Loucy (cell line): ENCODE measurements around the gene RPS6KA5.

Experiments
- H2AFZ ChIP-seq: fragments of 200-600 bp; sonication (generic); 2 replicates; pipeline ENCODE4 v1.6.0; 2016; ENCODE audit warnings: antibody characterized with exemption, mild to moderate bottlenecking, low read length, moderate library complexity
- H3F3A ChIP-seq: fragments of 200-600 bp; 2 replicates; pipeline ENCODE4 v1.6.0; 2016; ENCODE audit warnings: antibody characterized with exemption, low read depth, mild to moderate bottlenecking
- H3K27me3 ChIP-seq: fragments of 200-600 bp; sonication (generic); 2 replicates; pipeline ENCODE4 v1.6.1; 2014; ENCODE audit warnings: low read length, mild to moderate bottlenecking; ENCODE audit not compliant: insufficient read depth, poor library complexity, severe bottlenecking
- H3K36me3 ChIP-seq: fragments of 200-600 bp; sonication (generic); 2 replicates; pipeline ENCODE4 v1.6.1; 2016; ENCODE audit warnings: low read length; ENCODE audit not compliant: insufficient read depth
- H3K4me1 ChIP-seq: fragments of 200-600 bp; sonication (generic); 2 replicates; pipeline ENCODE4 v1.5.1; 2014; ENCODE audit warnings: low read length, mild to moderate bottlenecking; ENCODE audit not compliant: insufficient read depth, poor library complexity, severe bottlenecking
- H3K4me2 ChIP-seq: fragments of 200-600 bp; sonication (generic); 2 replicates; pipeline ENCODE4 v1.6.0; 2014; ENCODE audit warnings: antibody characterized with exemption, low read length, low read depth, mild to moderate bottlenecking; ENCODE audit not compliant: poor library complexity, severe bottlenecking
- H3K4me3 ChIP-seq: fragments of 200-600 bp; sonication (generic); 2 replicates; pipeline ENCODE4 v1.5.1; 2014; ENCODE audit warnings: low read length, mild to moderate bottlenecking, mixed read lengths; ENCODE audit not compliant: poor library complexity, severe bottlenecking
- H3K79me2 ChIP-seq: fragments of 200-600 bp; sonication (generic); 2 replicates; pipeline ENCODE4 v1.6.1; 2014; ENCODE audit warnings: low read length; ENCODE audit not compliant: insufficient read depth
- H3K9ac ChIP-seq: fragments of 200-600 bp; sonication (generic); 2 replicates; pipeline ENCODE4 v1.6.0; 2014; ENCODE audit warnings: mild to moderate bottlenecking, low read depth, low read length, moderate library complexity; ENCODE audit not compliant: poor library complexity, severe bottlenecking
- H3K9me2 ChIP-seq: fragments of 200-600 bp; sonication (generic); replicated peaks from 2 replicates; pipeline ENCODE4 v1.6.1; 2016; ENCODE audit warnings: low read depth, low read length, mixed read lengths
- H3K9me3 ChIP-seq: fragments of 200-600 bp; sonication (generic); 2 replicates; pipeline ENCODE4 v1.6.1; 2014; ENCODE audit warnings: mild to moderate bottlenecking, antibody characterized with exemption, low read length, low read depth; ENCODE audit not compliant: insufficient read depth
- H4K20me1 ChIP-seq: fragments of 200-600 bp; sonication (generic); 2 replicates; pipeline ENCODE4 v1.6.0; 2014; ENCODE audit warnings: antibody characterized with exemption, low read length, mild to moderate bottlenecking; ENCODE audit not compliant: insufficient read depth, poor library complexity, severe bottlenecking
- CTCF ChIP-seq: fragments of 200-600 bp; sonication (generic); conservative IDR thresholded peaks from 2 replicates; pipeline ENCODE4 v1.5.1; 2014; ENCODE audit warnings: mild to moderate bottlenecking, antibody characterized with exemption, low read length
- EZH2phosphoT487 ChIP-seq: fragments of 200-600 bp; IDR thresholded peaks from 2 replicates; pipeline ENCODE4 v1.6.1; 2018; ENCODE audit warnings: antibody characterized with exemption, mild to moderate bottlenecking, moderate library complexity, borderline replicate concordance

Gene RPS6KA5

DNA sequence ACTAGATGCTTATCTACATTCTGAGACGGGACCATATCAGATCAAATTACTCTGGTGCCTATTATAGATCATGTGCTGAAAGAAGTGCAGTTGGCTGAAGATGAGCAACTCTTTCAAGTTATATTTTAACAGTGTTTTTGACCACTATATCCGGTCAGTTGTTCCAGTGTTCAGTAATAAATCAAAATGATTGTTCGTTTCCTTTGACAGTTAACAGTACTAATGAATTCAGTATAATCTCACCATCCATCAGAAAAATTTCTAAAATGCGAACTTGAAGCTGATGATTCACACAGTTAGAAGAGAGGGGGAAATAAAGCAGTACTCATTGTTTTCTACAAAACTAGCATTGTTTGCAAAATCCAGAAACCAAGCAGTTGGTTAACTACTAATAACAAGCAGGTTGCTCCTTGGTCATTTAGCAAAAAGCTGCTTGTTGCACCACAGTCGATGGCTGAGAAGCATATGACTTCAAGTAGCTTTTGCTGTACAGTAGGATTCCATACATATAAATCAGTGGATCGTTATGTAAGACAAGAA, 2.3 kb downstream of the RPS6KA5 start:
- H4K20me1 ChIP-seq = peaks cover 24% of the 10 kb centered on the region
- H3K79me2 ChIP-seq = peaks cover 77% of the 10 kb centered on the region
- H2AFZ ChIP-seq = no peak overlapping the region
- peak overlapping the region; percentile 94 for H3K4me3 ChIP-seq
- no peaks in the 10 kb centered on the region for H3K9me2 ChIP-seq
- peaks cover 14% of the 10 kb centered on the region for H3F3A ChIP-seq
- peaks cover 54% of the 10 kb centered on the region for H3K4me1 ChIP-seq
- H3K27me3 ChIP-seq = no peaks in the 10 kb centered on the region
- H3K9ac ChIP-seq = peak overlapping the region; percentile 94
- no peaks in the 10 kb centered on the region for H3K9me3 ChIP-seq
- no peaks in the 10 kb centered on the region for H3K36me3 ChIP-seq
- TF ChIP-seq EZH2phosphoT487 (no peak), CTCF (no peak)
- peak overlapping the region; percentile 98 for H3K4me2 ChIP-seq

DNA sequence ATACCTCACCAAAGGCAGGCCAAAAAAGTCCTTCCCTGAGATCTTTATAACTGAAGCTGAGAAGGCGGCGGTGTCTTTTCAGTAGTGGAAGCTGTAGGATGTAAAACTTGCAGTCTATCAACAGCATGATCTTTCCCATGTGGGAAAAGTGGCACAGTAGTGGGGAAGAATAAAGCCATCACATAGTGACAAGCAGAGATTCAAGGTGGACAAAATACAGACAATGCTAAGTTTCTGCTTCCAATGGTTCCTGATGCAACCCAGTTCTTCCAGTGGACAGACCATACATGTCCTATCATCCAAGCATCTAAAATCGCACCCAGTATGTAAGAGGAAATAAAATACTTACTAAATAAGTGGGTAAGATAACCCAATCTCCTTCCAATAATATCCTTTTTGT, 4.1 kb downstream of the RPS6KA5 start:
- H3K4me3 ChIP-seq = peak overlapping the region; percentile 94
- peaks cover 31% of the 10 kb centered on the region for H4K20me1 ChIP-seq
- H2AFZ ChIP-seq = no peak overlapping the region
- H3K9ac ChIP-seq = peak overlapping the region; percentile 9
- no peaks in the 10 kb centered on the region for H3K9me3 ChIP-seq
- H3K27me3 ChIP-seq = no peaks in the 10 kb centered on the region
- no peaks in the 10 kb centered on the region for H3K9me2 ChIP-seq
- peak overlapping the region; percentile 98 for H3K4me2 ChIP-seq
- H3K79me2 ChIP-seq = peaks cover 86% of the 10 kb centered on the region
- no peaks in the 10 kb centered on the region for H3K36me3 ChIP-seq
- H3K4me1 ChIP-seq = peaks cover 41% of the 10 kb centered on the region
- H3F3A ChIP-seq = peaks cover 9% of the 10 kb centered on the region; the same call in 1 of the 2 replicates
- TF ChIP-seq CTCF = no peak
- no peak for TF ChIP-seq EZH2phosphoT487

DNA sequence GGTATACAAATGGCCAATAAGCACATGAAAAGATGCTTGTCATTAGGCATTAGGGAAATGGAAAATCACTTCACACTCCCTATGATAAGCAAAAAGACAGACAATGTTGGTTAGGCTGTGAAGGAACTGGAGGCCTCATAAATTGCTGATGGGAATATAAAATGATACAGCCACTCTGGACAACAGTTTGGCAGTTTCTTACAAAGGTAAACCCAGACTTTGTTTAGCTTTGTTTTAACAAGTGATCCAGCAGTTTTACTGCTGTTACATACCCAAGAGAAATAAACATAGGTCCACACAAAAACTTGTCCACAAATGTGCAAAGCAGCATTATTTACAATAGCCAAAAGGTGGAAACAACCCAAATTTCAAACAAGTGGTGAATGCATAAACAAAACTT, 5.4 kb downstream of the RPS6KA5 start:
- H3K9me2 ChIP-seq = no peaks in the 10 kb centered on the region
- H3K9me3 ChIP-seq = no peaks in the 10 kb centered on the region
- H2AFZ ChIP-seq = no peak overlapping the region
- no peaks in the 10 kb centered on the region for H3K27me3 ChIP-seq
- TF ChIP-seq CTCF (no peak), EZH2phosphoT487 (no peak)
- peaks cover 39% of the 10 kb centered on the region for H3K4me1 ChIP-seq
- peak overlapping the region; percentile 98 for H3K4me2 ChIP-seq
- H3K4me3 ChIP-seq = peak overlapping the region; percentile 94
- H3F3A ChIP-seq = peaks cover 9% of the 10 kb centered on the region; the same call in 1 of the 2 replicates
- H3K79me2 ChIP-seq = peaks cover 98% of the 10 kb centered on the region
- H3K9ac ChIP-seq = peak overlapping the region; percentile 18
- H3K36me3 ChIP-seq = no peaks in the 10 kb centered on the region
- peaks cover 39% of the 10 kb centered on the region for H4K20me1 ChIP-seq
